Measurements from ENCODE around the gene ACTL10.
A peak's percentile ranks its signal among the peaks of the same experiment; 100 is the strongest.

ACTL10 gene

DNA sequence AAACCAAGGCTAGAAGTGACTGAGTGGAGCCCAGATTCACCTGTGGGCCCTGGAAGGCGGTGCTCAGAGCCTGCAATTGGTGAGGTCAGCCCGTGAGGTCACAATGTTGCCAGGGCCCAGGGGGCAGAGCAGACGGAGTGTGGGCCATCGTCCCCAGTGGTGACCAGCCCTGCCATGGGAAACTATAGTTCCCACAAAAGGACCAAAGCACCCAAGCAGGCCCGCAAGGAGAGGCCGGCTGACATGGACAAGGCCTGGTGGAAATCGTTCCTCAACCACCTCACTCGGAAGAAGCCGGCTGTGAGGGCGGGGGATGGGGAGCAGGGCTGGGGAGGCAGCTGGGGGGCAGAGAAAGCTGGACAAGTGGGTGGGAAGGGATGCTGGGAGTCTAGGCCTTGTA is 4.6 kb upstream of the ACTL10 start, which contains the start of gene C20orf144:
Gene C20orf144 (plus strand): TSS at position 156 of the 400 bp plus-strand sequence. CDS start 19 bp downstream, at position 175.
- intact Hi-C loops (cut with DNase I), result no loop called here
- DNase-seq, result peak in 1 of 10 donors; percentile 71

DNA sequence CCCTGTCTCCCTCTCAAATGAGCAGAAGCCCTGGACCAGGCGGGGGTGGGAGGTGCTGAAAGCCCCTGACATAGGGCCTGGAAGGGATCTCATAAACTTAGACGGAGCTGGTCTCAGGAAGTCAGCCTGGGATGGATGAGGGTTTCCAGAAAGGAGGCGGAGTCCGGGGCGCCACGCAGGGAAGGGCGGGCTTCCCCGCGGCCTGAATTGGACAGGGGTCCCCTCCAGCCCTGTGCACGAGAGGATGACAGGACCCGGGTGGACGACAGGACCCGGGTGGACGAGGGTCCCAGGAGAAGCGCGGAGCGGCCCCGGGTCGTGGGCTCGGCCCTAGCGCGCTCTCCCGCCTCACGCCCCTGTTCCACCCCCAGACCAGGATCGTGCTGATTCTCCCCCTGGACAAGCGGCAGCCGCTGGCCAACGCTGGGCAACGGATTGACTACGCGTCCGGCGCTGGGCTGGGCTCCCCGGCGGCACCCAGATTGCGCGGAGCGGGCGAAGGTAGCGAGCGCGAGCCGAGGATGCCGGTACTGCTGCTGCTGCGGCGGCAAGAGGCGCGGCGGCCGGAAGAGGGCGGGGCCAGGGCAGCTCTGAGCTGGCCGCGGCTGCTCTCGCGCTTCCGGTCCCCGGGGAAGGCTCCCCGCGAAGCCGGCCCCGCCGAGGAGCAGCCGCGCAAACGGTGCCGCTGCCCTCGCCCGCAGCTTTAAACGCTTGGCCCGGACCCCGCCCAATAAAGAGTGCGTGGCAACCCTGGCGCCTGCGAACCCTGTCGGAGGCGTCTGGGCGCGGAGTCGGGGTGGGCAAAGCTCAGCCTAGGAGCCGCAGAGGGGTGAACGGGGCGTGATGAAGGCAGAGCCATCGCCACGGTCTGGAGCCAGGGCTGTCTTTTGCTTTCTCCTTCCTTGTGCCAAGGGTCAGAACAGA is 3.3 kb upstream of the ACTL10 start:
- DNase-seq, result peak in 9 of 10 donors; percentile 69 to 97 (median 81)
- intact Hi-C loops (cut with DNase I), result no loop called here

DNA sequence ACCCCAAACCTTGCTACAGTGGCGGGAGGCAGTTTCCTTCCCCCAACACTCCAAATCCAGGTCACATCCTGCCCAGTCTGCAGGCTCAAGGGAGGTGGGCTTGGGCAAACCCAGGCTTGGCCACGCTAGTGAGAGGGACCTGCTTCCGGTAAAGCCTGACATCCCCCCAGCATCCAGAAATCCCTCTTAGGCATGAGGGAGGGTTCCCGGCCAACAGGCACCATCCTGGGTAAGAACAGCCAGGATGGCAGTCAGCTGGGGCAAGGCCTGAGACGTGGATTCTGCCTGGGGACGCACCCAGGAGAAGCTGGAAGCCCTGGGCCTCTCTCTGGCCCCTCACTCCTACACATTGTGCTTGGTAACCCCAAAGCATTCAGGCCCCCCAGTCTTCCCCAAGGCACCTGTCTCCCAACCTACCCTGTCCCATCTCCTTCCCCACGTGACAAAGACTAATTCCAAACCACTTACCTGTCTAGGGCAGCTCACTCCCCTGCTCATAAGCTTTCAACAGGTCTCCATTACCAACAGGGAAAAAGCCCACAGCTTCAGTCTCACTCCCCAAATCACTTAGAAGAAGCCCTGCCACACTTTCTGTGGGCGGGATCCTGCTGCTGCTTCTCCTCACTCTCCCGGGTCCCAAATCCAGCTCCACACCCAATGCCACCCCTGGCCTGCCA is 2.5 kb upstream of the ACTL10 start:
- intact Hi-C loops (cut with DNase I), result no loop called here
- peak in 1 of 10 donors; percentile 69 for DNase-seq

DNA sequence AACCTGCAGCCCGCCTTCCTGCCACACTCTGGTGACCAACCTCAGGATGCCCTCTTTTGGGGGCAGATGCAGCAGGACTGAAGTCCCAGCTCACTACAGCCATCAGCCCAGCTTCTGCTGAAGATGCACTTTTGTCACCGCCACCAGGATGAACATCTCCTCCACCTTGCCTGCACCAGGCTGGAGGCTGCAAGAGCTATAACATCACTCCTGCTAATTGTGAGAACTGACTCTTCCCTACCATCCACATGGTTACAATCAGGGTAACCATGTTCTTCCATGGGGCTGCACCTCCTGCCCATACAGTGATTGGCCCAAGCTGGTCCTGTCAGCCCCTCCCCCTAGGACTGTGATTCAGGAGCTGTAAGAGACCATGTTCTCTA is 2.0 kb upstream of the ACTL10 start:
- peak in 1 of 10 donors; percentile 68 for DNase-seq
- intact Hi-C loops (cut with DNase I), result loop anchor here (5.0 kb wide), 2 partner anchors 68 to 207 kb away; partner anchors contain the start of gene ZNF341

DNA sequence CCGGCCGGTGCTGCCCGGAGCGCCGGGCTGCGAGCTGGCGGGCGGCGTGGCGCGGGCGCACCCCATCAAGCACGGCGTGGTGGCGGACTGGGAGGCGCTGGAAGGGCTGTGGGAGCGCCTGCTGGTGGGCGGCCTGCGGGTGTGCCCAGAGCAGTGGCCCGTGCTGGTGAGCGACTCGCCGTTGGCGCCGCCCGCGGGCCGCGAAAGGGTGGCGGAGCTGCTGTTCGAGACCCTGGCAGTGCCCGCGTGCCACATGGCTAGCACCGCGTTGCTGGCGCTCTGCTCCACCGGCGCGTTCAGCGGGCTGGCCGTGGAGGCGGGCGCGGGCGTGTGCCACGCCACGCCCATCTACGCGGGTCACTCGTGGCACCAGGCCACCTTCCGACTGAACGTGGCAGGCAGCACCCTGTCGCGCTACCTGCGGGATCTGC is 517 bp downstream of the ACTL10 start:
- intact Hi-C loops (cut with DNase I), result loop anchor here (5.0 kb wide), 2 partner anchors 65 to 210 kb away; partner anchors contain the start of gene ZNF341
- peak in 3 of 10 donors; percentile 56 to 92 (median 87) for DNase-seq

DNA sequence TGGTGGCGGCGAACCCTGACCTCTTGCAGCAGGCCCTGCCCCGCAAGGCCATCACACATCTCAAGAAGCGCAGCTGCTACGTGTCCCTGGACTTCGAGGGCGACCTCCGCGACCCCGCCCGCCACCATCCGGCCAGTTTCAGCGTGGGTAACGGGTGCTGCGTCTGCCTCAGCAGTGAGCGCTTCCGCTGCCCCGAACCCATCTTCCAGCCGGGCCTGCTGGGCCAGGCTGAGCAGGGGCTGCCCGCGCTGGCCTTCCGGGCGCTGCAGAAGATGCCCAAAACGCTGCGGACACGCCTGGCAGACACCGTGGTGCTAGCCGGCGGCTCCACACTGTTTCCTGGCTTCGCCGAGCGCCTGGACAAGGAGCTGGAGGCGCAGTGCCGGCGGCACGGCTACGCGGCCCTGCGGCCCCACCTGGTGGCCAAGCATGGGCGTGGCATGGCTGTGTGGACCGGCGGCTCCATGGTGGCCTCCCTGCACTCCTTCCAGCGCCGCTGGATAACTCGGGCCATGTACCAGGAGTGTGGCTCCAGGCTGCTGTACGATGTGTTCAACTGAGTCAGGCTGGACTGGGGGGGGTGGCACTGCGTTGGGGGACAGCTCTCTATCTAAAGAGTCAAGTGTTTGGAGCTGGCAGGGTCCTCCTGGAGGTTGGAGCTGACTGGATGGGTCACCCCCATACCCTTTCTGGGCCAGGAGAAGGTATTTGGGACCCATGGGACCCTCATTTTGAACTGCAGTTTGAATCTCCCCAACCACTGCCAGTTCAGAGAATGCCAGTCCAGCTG is 1.1 kb downstream of the ACTL10 start:
- intact Hi-C loops (cut with DNase I), result loop anchor here (5.0 kb wide), 2 partner anchors 64 to 211 kb away; partner anchors contain the start of gene ZNF341

DNA sequence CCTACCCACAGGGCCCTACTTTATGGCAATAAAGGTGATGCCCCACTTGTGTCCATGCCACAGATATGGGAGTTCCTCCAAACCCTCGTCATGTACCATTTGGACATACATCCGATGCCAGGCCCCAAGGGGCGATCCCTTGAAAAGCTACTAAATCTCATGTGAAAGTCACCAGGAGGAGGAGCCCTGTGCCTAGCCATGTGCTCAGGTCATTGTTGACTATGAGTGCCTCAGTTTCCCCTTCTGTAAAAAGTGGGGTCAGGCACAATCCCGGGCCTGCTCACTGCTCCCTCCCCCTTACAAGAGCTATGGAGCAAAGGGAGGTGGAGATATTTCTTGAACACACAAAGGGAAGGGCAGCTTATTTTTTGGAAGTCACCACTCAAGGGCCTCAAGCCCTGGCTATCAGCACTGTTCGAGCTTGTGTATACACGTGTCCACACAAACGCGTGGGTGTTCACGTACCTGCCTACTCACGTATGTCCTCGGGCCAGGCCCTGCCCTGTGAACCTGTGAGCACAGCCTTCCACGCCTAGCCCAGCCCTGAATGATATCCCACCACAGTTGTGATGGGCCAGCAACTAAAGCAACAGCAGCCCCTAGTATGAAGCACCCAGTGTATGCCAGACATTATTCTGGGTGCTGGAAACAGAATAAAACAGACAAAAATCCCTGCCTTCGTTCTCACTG is 1.9 kb downstream of the ACTL10 start:
- intact Hi-C loops (cut with DNase I), result loop anchor here (5.0 kb wide), 2 partner anchors 64 to 211 kb away; partner anchors contain the start of gene ZNF341
- no peak for DNase-seq

More for the DNA sequence above, 1.1 kb downstream of the ACTL10 start:
- DNase-seq, result peak; percentile 68 to 97 (median 82)

DNA sequence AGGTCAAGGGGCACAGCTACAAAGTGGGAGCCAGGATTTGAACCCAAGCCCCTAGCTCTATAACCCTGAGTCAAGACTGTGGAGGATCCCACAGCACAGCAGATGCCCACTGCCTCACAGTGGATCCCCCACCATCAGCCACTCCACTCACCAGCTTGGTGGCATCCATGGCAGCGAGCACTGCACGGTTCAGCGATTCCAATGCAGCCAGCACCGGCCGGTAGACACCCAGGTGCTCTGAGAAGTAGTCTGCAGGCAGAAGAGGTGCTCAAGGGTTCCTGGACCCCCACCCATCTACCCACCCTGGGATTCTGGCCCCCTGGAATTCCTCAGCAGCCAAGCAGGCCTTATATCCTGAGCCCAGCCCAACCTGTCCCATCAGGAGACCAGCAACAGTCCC is 2.5 kb downstream of the ACTL10 start:
- DNase-seq, result no peak
- intact Hi-C loops (cut with DNase I), result loop anchor here (5.0 kb wide), 2 partner anchors 63 to 212 kb away; partner anchors contain the start of gene ZNF341

DNA sequence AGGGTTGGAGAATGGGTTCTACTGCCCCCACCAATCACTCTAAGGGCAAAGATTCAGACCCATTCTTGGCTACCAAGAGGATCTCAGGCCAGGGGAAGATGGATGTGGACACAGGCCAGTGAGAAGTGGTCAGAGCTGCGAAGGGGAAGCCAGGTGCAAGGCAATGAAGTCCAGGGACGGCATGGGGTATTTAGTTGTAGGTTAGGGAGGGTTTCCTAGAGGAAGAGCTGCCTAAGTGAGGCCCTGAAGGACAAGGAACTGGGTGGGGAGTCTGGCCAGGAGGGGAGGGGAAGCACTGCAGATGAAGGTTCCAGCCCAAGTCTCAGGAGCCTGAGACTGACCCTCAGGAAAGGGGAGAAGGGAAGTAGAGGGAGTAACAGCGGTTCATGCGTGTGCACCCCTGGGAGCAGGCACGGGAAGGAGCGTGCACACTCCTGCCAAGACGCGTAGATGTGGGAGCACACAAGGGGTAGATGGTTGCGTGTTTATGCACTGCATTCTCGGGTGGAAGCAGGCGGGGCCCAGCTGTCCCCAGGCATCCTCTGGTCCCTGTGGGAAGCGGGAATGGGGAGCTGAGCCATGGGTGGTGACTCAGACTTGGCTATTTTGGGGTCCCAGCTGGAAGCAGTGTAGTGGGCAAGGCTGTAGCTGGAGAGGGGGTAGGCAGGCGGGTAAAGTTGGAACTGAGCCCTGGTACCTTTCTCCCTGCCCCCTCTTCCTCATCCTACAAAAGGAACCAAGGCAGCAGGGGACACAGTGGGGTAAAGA is 3.3 kb downstream of the ACTL10 start:
- DNase-seq, result peak in 7 of 10 donors; percentile 70 to 96 (median 84)

DNA sequence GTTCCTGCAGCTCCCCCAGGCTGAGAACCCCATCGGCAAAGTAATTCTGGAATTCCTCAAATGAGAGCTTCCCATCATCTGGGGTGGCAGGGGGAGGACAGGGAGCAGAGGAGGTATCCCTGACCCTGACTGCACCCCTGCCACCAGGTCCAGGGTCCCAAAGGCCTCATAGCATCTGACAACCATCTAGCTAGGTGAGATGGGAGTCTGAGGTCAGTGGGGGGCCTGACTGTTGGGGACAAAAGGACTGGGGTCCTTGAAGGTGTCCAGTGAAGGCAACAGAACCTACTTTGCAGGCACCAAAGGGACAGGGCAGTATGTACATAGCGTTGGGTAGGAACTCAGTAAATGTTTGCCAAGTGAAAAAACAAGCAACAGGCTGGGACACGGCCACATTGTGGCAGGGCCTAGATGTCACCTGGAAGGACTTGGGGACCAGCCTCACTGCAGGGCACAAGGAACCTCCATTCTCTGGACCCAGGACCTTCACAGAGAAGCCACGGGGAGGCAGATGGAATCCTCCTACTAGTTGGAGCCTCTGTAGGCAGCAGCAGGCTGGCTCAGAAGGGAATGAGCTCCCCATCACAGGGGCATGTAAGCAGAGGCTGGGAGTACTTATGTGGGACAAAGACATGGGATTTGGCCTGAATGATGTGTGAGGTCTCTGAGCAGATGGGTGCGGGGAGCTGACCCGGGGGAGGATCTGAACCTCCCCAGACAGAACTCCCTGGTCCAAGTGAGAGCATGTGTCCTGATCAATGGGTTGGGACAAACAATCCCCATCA is 4.2 kb downstream of the ACTL10 start:
- intact Hi-C loops (cut with DNase I), result no loop called here
- no peak for DNase-seq

More for the DNA sequence above, 3.3 kb downstream of the ACTL10 start:
- intact Hi-C loops (cut with DNase I), result loop anchor here (5.0 kb wide), 2 partner anchors 62 to 213 kb away; partner anchors contain the start of gene ZNF341

DNA sequence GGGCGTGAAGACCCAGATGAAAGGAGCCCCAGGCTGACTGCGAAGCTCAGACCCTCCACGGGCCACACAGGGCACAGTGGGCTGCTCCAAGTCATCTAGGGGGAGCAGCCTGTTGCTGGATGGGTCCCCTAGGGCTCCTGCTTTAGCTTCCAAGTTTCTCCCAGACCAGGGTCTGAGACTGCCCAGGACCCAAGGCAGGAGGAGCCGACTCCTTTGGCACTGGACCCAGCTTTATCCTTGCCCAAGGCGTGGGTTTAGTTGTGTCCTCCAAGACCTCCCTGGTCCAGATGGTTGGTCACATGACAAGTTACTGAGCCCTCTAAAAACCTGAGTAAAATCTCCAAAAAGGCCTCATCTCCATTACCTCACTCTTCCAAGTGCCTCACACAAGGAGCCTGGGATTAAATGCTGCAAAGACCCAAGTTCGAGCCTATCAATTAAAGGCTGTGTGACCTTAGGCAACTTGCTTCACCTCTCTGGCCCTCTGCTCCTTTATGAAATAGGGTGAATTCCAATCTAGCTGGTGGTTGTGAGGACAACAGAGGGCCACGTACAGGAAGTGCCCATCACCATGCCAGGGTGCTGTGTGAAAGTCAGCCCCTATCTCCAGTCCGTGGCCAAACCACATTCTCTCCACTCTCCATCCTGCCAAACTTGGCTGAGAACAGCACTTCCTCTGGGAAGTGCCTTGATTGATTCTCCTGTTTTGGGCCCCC is 5.0 kb downstream of the ACTL10 start:
- intact Hi-C loops (cut with DNase I), result no loop called here
- no peak for DNase-seq

DNA sequence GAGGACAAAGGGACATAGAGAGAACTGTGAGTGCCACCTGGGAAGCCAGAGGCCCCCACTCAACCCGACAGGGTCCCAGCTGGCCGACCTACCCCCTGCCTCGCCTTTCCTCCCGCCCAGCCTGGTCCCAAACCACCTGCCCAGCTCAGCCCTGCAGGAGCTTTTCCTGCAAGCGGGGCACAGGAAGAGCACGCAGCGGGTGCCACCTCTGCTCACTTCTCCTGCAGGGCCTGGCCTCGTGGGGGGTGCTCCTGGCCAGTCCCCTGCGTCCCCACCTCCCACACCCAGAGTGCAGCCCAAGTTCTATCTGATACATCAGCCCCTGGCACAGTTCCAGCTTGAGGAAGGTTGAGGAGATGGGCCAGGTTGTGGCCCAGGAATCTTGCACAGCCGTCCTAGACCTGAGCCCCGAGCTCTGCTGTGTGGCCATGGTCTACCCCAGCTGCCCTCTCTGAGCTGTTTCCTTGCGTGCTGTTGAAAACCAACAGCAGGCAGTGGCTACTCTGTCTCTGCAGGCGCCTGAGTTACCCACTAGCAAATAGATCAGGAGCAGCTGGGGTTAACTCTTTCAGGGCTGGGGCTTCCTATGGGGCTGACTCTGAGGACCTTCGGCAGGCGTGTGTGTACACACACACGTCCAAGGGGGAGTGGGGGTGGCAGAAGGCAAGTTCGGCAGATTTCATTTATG is 5.8 kb downstream of the ACTL10 start:
- peak in 1 of 10 donors; percentile 82 for DNase-seq
- intact Hi-C loops (cut with DNase I), result no loop called here

DNA sequence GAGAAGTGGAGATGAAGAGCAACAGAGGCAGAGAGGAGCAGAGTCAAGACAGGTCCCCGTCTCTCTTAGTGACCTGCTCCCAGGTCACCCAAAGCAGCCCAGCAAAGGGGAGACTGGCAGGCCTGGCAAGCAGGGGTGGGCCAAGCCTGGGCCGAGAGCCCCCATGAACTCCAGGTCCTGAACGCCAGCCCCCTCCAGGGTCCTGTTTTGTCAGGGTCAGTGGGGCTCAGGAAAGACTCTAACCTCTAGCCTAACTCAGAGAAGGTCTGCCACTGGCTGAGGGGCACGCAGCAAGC is 6.3 kb downstream of the ACTL10 start:
- no peak for DNase-seq
- intact Hi-C loops (cut with DNase I), result no loop called here

DNA sequence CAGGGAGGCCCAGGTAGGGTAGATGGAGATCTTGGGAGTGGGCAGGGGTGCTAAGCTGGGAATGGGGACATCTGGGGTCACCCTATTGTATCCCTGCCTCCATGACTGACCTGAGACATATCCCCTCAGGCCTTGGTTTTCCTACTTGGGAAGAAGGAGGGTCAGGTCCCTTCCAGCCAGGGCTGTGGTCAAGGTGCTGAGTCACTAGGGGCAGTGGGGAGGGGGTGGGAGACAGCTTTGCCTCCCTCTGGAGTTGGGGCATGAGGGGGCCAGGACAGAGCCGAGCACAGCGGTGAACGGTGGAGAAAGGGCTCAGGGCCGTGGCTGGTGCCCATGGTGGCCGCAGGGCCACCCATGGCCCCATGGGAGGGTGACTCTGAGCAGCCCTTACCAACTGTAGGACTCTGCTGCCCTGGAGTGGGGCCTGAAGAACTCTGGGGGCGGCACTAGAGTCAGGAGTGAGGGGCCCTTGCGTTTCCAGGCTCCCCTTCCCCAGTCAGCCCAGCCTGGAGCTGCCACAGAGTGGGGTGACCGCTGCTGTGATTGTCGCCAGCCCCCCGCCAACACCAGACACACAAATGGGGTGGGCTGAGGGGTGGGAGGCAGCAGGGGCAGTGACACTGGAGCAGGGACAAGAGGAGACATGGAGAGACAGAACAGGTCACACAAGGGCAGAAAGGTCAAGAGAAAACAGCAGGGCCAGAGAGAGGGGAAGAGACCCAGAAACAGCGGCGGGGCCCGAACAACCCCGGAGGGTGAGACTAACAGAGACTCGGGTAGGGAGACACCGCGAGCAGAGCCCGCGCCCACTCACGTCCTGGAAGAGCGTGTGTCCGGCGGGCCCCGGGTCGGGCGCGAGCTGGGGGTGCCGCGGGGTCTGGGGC is 6.9 kb downstream of the ACTL10 start:
- intact Hi-C loops (cut with DNase I), result no loop called here
- no peak for DNase-seq

DNA sequence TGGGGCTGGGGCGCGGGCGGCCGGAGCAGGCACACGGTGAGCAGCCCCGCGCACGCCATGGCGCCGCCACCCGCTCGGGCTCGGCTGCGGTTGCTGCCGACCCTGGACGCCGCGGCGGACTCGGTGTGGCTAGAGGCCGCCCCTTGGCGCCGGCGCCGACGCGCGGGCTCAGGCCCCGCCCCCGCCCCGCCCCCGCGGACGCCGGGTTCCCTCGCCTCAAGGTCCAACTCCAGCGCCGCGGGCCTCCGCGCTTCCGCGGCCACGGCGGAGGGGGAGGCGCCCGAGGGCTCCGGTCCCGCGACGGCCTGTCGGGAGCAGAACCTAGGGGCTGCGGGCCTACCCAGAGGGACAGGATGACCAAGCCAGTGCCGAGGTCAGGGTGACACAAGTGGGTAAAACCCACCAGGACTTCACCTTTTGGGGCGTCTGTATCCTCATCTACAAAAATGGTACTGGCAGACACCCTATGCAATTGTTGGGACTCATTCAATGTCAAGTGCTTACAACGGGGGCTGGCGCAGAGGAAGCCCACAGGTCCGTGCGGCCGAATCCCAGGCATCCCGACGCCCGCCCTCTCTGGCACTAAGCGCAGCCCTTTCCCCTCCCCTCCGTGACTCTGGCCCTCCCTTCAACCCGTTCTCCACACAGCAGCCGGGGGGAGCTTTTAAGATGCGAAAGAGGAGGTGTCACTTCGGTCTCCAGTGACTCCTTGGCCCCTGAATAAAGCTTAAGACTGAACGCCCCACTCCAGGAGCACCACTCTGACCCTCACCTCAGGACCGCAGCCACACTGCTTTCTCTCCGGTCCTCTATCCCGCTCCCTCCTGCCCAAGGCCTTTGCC is 7.8 kb downstream of the ACTL10 start, which contains the start of gene NECAB3:
Gene NECAB3 (minus strand): TSS at position 135 of the 842 bp plus-strand sequence. CDS start 76 bp downstream, at position 59.
- peak; percentile 67 to 97 (median 79) for DNase-seq
- intact Hi-C loops (cut with DNase I), result no loop called here

Measured in posterior cingulate gyrus (tissue), 11 donors.